ENCODE results near the gene CDK17. TPM values are rescaled to one million over a fixed set of nuclear protein-coding genes. Genes with fewer than 3 reads are reported as not detected.
A peak's percentile ranks its signal among the peaks of the same experiment; 100 is the strongest.

The CDK17 gene
- total and polyA plus RNA-seq, 2 experiments from 2014 or later: 29.3 to 62.7 TPM

GRCh38 chr12:96246926-96247505 is 153.2 kb downstream of the CDK17 start:
- in situ Hi-C loops (cut with MboI): no loop called here
- Histone ChIP-seq H3F3A (ENCODE audit: insufficient read depth) (peaks cover 64% of the 10 kb centered on the region), H4K20me1 (ENCODE audit: insufficient read depth) (no peaks in the 10 kb centered on the region), H3K4me3 (no peak overlapping the region), H3K4me1 (ENCODE audit: insufficient read depth) (peaks cover 9% of the 10 kb centered on the region), H3K4me2 (ENCODE audit: unreplicated experiment) (no peak overlapping the region), H3K36me3 (ENCODE audit: low read depth) (peaks cover 25% of the 10 kb centered on the region; the same call in 1 of the 2 replicates), H3K9me2 (ENCODE audit: insufficient read depth) (no peaks in the 10 kb centered on the region), H3K27ac (no peak overlapping the region), H2AFZ (no peak overlapping the region), H3K9ac (no peak overlapping the region), H3K9me3 (ENCODE audit: low read depth) (no peaks in the 10 kb centered on the region), H3K79me2 (ENCODE audit: insufficient read depth) (peaks cover 100% of the 10 kb centered on the region), H3K27me3 (replicated peaks; ENCODE audit: insufficient read depth) (no peaks in the 10 kb centered on the region)
- DNase-seq: no peak
- no peak for TF ChIP-seq EZH2 (IDR thresholded peaks at IDR 0.05; ENCODE audit: insufficient read depth, poor library complexity, severe bottlenecking)
- TF ChIP-seq EZH2phosphoT487 (IDR thresholded peaks at IDR 0.05; ENCODE audit: insufficient read depth, low read depth): no peak
- WGBS, 2 experiments (ENCODE audit: low coverage in 1 of 2, low lambda C conversion rate in 2 of 2, missing lambda C conversion rate in 2 of 2): 96 to 97% methylated on average over 30 to 36 of the region's 36 CpGs

- Histone ChIP-seq H3K4me1 (ENCODE audit: insufficient read depth) (peaks cover 26% of the 10 kb centered on the region), H3K27me3 (replicated peaks; ENCODE audit: insufficient read depth) (no peaks in the 10 kb centered on the region), H3K79me2 (ENCODE audit: insufficient read depth) (peaks cover 97% of the 10 kb centered on the region), H2AFZ (no peak overlapping the region), H4K20me1 (ENCODE audit: insufficient read depth) (no peaks in the 10 kb centered on the region), H3K4me3 (no peak overlapping the region), H3F3A (ENCODE audit: insufficient read depth) (peaks cover 74% of the 10 kb centered on the region), H3K27ac (peak overlapping the region; percentile 29), H3K36me3 (ENCODE audit: low read depth) (peaks cover 19% of the 10 kb centered on the region; the same call in 1 of the 2 replicates), H3K9me2 (ENCODE audit: insufficient read depth) (no peaks in the 10 kb centered on the region), H3K9me3 (ENCODE audit: low read depth) (no peaks in the 10 kb centered on the region), H3K9ac (no peak overlapping the region), H3K4me2 (ENCODE audit: unreplicated experiment) (no peak overlapping the region)
- TF ChIP-seq EZH2 (IDR thresholded peaks at IDR 0.05; ENCODE audit: insufficient read depth, poor library complexity, severe bottlenecking) (no peak), EZH2phosphoT487 (IDR thresholded peaks at IDR 0.05; ENCODE audit: insufficient read depth, low read depth) (no peak)
- in situ Hi-C loops (cut with MboI): no loop called here
- no peak for DNase-seq
- WGBS, 2 experiments (ENCODE audit: low coverage in 1 of 2, low lambda C conversion rate in 2 of 2, missing lambda C conversion rate in 2 of 2): 93% methylated on average over 13 of the region's 13 CpGs
Measured at GRCh38 chr12:96244826-96245225, 155.4 kb downstream of the CDK17 start.

GRCh38 chr12:96242597-96242996 is 157.6 kb downstream of the CDK17 start:
- no peak overlapping the region for H3K4me2 ChIP-seq (ENCODE audit: unreplicated experiment)
- in situ Hi-C loops (cut with MboI): no loop called here
- peaks cover 96% of the 10 kb centered on the region for H3K79me2 ChIP-seq (ENCODE audit: insufficient read depth)
- peak overlapping the region; percentile 99 for H3K27ac ChIP-seq
- no peaks in the 10 kb centered on the region for H4K20me1 ChIP-seq (ENCODE audit: insufficient read depth)
- WGBS, 2 experiments (ENCODE audit: low coverage in 1 of 2, low lambda C conversion rate in 2 of 2, missing lambda C conversion rate in 2 of 2): 61 to 74% methylated on average over 12 of the region's 12 CpGs
- H2AFZ ChIP-seq: no peak overlapping the region
- DNase-seq: no peak
- peaks cover 71% of the 10 kb centered on the region for H3F3A ChIP-seq (ENCODE audit: insufficient read depth)
- no peaks in the 10 kb centered on the region for H3K27me3 ChIP-seq (replicated peaks; ENCODE audit: insufficient read depth)
- no peak overlapping the region for H3K4me3 ChIP-seq
- peaks cover 42% of the 10 kb centered on the region for H3K4me1 ChIP-seq (ENCODE audit: insufficient read depth)
- TF ChIP-seq EZH2phosphoT487 (IDR thresholded peaks at IDR 0.05; ENCODE audit: insufficient read depth, low read depth) (no peak), EZH2 (IDR thresholded peaks at IDR 0.05; ENCODE audit: insufficient read depth, poor library complexity, severe bottlenecking) (no peak)
- no peaks in the 10 kb centered on the region for H3K9me2 ChIP-seq (ENCODE audit: insufficient read depth)
- H3K36me3 ChIP-seq (ENCODE audit: low read depth): peaks cover 12% of the 10 kb centered on the region; the same call in 1 of the 2 replicates
- no peaks in the 10 kb centered on the region for H3K9me3 ChIP-seq (ENCODE audit: low read depth)
- peak overlapping the region; percentile 90 for H3K9ac ChIP-seq

- Histone ChIP-seq H3K9me3 (ENCODE audit: low read depth) (no peaks in the 10 kb centered on the region), H3K4me2 (ENCODE audit: unreplicated experiment) (peak overlapping the region; percentile 64), H3K79me2 (ENCODE audit: insufficient read depth) (peaks cover 90% of the 10 kb centered on the region), H3K9me2 (ENCODE audit: insufficient read depth) (no peaks in the 10 kb centered on the region), H3K36me3 (ENCODE audit: low read depth) (0 out of 2 replicates have a peak, but pooled peaks cover 5% of the 10 kb centered on the region), H3K4me3 (peak overlapping the region; percentile 30), H3K9ac (peak overlapping the region; percentile 90), H3K27ac (peak overlapping the region; percentile 99), H3F3A (ENCODE audit: insufficient read depth) (peaks cover 76% of the 10 kb centered on the region), H3K4me1 (ENCODE audit: insufficient read depth) (peaks cover 49% of the 10 kb centered on the region), H3K27me3 (replicated peaks; ENCODE audit: insufficient read depth) (no peaks in the 10 kb centered on the region), H4K20me1 (ENCODE audit: insufficient read depth) (no peaks in the 10 kb centered on the region), H2AFZ (no peak overlapping the region)
- 7 to 9% methylated on average over 9 of the region's 9 CpGs for WGBS, 2 experiments (ENCODE audit: low coverage in 1 of 2, low lambda C conversion rate in 2 of 2, missing lambda C conversion rate in 2 of 2)
- in situ Hi-C loops (cut with MboI): no loop called here
- TF ChIP-seq EZH2 (IDR thresholded peaks at IDR 0.05; ENCODE audit: insufficient read depth, poor library complexity, severe bottlenecking) (no peak), EZH2phosphoT487 (IDR thresholded peaks at IDR 0.05; ENCODE audit: insufficient read depth, low read depth) (no peak)
- peak; percentile 99 for DNase-seq
Measured at GRCh38 chr12:96241846-96242256, 158.4 kb downstream of the CDK17 start.
